Measurements from ENCODE around the gene TMEM53.

Gene TMEM53

DNA sequence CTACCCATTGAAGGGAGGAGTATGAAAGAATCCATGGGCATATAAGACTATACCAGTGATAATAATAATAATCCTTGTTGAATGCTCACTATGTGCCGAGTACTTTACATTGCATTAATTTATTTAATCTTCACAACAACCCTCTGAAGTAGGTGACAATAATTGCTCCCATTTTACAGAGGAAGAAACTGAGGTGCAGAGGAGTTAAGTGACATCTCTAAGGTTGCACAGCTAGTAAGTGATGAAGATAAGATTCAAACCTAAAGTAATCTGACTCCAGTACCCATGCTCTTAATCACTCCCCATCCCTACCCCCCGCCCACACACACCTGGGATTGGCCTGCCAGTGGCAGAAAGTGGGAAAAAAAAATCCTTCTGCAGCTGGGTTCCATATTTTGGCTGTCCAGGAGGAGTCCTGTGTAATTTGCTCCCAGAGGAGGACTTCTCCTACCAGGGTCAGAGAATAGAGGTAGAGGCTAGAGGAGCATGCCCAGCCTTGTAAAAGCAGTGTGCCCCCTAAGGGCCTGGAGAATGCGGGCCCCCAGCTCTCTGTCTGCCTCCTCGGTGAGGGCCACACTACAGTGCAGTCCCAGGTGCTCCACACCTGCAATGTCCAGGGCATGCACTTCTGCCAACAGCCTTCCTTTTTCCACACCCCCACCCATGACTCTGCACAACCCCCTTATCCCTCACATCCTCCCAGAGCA is 57.8 kb downstream of the TMEM53 start:
- Histone ChIP-seq H3K36me3 (ENCODE audit: control insufficient read depth in 2 of 2, insufficient read depth in 2 of 2, low read length in 2 of 2) (no peaks in the 10 kb centered on the region), H3K4me3 (ENCODE audit: low read length in 2 of 2) (no peak overlapping the region), H3K9me3 (ENCODE audit: control insufficient read depth in 2 of 2, low read length in 2 of 2) (no peaks in the 10 kb centered on the region), H3K27me3 (ENCODE audit: control insufficient read depth in 2 of 2, insufficient read depth in 2 of 2, low read length in 2 of 2) (peaks cover 9 to 18% of the 10 kb centered on the region in 2 donors), H3K27ac (ENCODE audit: low read depth in 2 of 2, low read length in 2 of 2) (no peak overlapping the region), H3K9ac (ENCODE audit: low read depth in 1 of 2, low read length in 2 of 2) (no peak overlapping the region), H3K4me1 (ENCODE audit: control insufficient read depth in 2 of 2, insufficient read depth in 2 of 2, low read length in 2 of 2) (peaks cover 3 to 5% of the 10 kb centered on the region in 2 donors)

DNA sequence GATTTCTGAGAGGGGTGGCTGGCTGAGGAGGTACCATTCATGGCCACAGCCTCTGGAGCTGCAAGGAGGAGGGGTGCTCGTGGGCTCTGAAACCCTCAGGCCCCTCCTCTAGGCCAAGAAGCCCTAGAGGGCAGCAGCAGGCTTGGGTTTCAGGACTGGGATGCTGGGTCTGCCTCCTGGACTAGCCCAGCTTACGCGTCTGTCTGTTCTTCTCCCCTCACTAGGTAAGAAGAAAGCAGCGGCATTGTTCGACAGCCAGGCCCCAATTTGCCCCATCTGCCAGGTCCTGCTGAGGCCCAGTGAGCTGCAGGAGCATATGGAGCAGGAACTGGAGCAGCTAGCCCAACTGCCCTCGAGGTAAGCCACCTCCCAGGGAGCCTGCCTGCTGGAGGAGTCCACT is 60.3 kb downstream of the TMEM53 start:
- H3K27ac ChIP-seq (ENCODE audit: low read depth in 2 of 2, low read length in 2 of 2), result no peak overlapping the region
- no peak overlapping the region for H3K9ac ChIP-seq (ENCODE audit: low read depth in 1 of 2, low read length in 2 of 2)
- peaks cover 9 to 18% of the 10 kb centered on the region in 2 donors for H3K27me3 ChIP-seq (ENCODE audit: control insufficient read depth in 2 of 2, insufficient read depth in 2 of 2, low read length in 2 of 2)
- H3K4me3 ChIP-seq (ENCODE audit: low read length in 2 of 2), result no peak overlapping the region
- H3K9me3 ChIP-seq (ENCODE audit: control insufficient read depth in 2 of 2, low read length in 2 of 2), result no peaks in the 10 kb centered on the region
- H3K36me3 ChIP-seq (ENCODE audit: control insufficient read depth in 2 of 2, insufficient read depth in 2 of 2, low read length in 2 of 2), result no peaks in the 10 kb centered on the region
- H3K4me1 ChIP-seq (ENCODE audit: control insufficient read depth in 2 of 2, insufficient read depth in 2 of 2, low read length in 2 of 2), result peaks cover 0 to 5% of the 10 kb centered on the region in 2 donors

GRCh38 chr1:44611866-44612265 is 62.4 kb downstream of the TMEM53 start:
- H3K27me3 ChIP-seq (ENCODE audit: control insufficient read depth in 2 of 2, insufficient read depth in 2 of 2, low read length in 2 of 2), result peaks cover 5 to 6% of the 10 kb centered on the region in 2 donors
- H3K36me3 ChIP-seq (ENCODE audit: control insufficient read depth in 2 of 2, insufficient read depth in 2 of 2, low read length in 2 of 2), result no peaks in the 10 kb centered on the region
- H3K4me3 ChIP-seq (ENCODE audit: low read length in 2 of 2), result no peak overlapping the region
- peaks cover 0 to 1% of the 10 kb centered on the region in 2 donors for H3K4me1 ChIP-seq (ENCODE audit: control insufficient read depth in 2 of 2, insufficient read depth in 2 of 2, low read length in 2 of 2)
- H3K9me3 ChIP-seq (ENCODE audit: control insufficient read depth in 2 of 2, low read length in 2 of 2), result no peaks in the 10 kb centered on the region
- no peak overlapping the region for H3K9ac ChIP-seq (ENCODE audit: low read depth in 1 of 2, low read length in 2 of 2)
- no peak overlapping the region for H3K27ac ChIP-seq (ENCODE audit: low read depth in 2 of 2, low read length in 2 of 2)

DNA sequence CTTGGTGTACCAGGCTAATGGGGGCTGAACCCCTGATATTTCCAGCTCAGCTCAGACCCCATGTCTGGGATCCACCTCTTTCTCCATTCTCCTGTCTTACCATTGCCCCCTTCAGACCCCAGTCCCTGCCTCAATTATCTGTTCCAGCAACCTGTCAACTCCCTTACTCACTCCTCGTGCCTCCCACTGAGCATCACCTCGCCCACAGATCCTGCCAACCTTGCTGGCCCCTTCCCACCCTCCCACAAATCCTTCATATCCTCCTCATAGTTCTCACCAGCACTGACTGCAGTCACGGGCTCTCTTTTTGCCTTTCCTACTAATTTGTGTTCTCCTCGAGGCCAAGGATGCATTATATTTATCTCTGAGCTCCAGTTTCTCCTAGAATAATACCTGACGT is 62.9 kb downstream of the TMEM53 start:
- no peaks in the 10 kb centered on the region for H3K4me1 ChIP-seq (ENCODE audit: control insufficient read depth in 2 of 2, insufficient read depth in 2 of 2, low read length in 2 of 2)
- H3K36me3 ChIP-seq (ENCODE audit: control insufficient read depth in 2 of 2, insufficient read depth in 2 of 2, low read length in 2 of 2), result no peaks in the 10 kb centered on the region
- no peaks in the 10 kb centered on the region for H3K9me3 ChIP-seq (ENCODE audit: control insufficient read depth in 2 of 2, low read length in 2 of 2)
- H3K9ac ChIP-seq (ENCODE audit: low read depth in 1 of 2, low read length in 2 of 2), result no peak overlapping the region
- peaks cover under 1 to 2% of the 10 kb centered on the region in 2 donors for H3K27me3 ChIP-seq (ENCODE audit: control insufficient read depth in 2 of 2, insufficient read depth in 2 of 2, low read length in 2 of 2)
- H3K4me3 ChIP-seq (ENCODE audit: low read length in 2 of 2), result no peak overlapping the region
- H3K27ac ChIP-seq (ENCODE audit: low read depth in 2 of 2, low read length in 2 of 2), result no peak overlapping the region

DNA sequence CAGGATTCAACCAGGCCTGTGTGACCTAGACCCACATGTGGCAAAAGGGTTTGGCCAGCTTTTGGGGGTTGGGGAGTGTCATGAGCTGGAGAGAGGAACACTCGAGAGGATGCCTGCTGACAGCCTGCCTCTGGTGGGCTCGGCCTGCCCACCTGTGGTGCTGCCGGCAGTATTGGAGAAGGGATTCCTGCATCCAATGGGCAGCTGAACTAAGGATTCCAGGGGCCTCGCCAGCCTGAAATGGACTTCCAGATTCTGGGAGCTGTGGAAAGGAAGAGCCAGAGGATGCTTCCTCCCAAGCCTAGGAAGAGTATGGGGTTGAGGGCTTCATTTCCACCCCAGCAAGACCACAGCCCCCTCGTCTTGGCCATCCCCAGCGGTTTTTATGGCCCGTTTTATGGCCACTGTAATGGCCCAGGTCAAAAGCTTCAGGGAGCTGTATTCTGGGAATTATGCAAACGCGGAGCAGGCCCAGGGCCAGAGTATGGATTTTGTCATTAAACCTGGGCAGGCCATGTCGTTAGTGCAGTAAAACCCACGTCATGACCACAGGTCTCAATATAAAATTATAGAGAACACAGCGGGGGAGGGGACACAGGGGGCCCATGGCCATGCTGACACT is 63.6 kb downstream of the TMEM53 start:
- Histone ChIP-seq H3K27ac (ENCODE audit: low read depth in 2 of 2, low read length in 2 of 2) (no peak overlapping the region), H3K27me3 (ENCODE audit: control insufficient read depth in 2 of 2, insufficient read depth in 2 of 2, low read length in 2 of 2) (no peaks in the 10 kb centered on the region), H3K4me3 (ENCODE audit: low read length in 2 of 2) (no peak overlapping the region), H3K9ac (ENCODE audit: low read depth in 1 of 2, low read length in 2 of 2) (no peak overlapping the region), H3K36me3 (ENCODE audit: control insufficient read depth in 2 of 2, insufficient read depth in 2 of 2, low read length in 2 of 2) (no peaks in the 10 kb centered on the region), H3K4me1 (ENCODE audit: control insufficient read depth in 2 of 2, insufficient read depth in 2 of 2, low read length in 2 of 2) (no peaks in the 10 kb centered on the region), H3K9me3 (ENCODE audit: control insufficient read depth in 2 of 2, low read length in 2 of 2) (no peaks in the 10 kb centered on the region)

- Histone ChIP-seq H3K36me3 (ENCODE audit: control insufficient read depth in 2 of 2, insufficient read depth in 2 of 2, low read length in 2 of 2) (no peaks in the 10 kb centered on the region), H3K4me3 (ENCODE audit: low read length in 2 of 2) (no peak overlapping the region), H3K9ac (ENCODE audit: low read depth in 1 of 2, low read length in 2 of 2) (no peak overlapping the region), H3K9me3 (ENCODE audit: control insufficient read depth in 2 of 2, low read length in 2 of 2) (no peaks in the 10 kb centered on the region), H3K27ac (ENCODE audit: low read depth in 2 of 2, low read length in 2 of 2) (no peak overlapping the region), H3K27me3 (ENCODE audit: control insufficient read depth in 2 of 2, insufficient read depth in 2 of 2, low read length in 2 of 2) (no peaks in the 10 kb centered on the region), H3K4me1 (ENCODE audit: control insufficient read depth in 2 of 2, insufficient read depth in 2 of 2, low read length in 2 of 2) (no peaks in the 10 kb centered on the region)
Observed at GRCh38 chr1:44609768-44610526, 64.3 kb downstream of the TMEM53 start.

- no peak overlapping the region for H3K4me3 ChIP-seq (ENCODE audit: low read length in 2 of 2)
- no peaks in the 10 kb centered on the region for H3K36me3 ChIP-seq (ENCODE audit: control insufficient read depth in 2 of 2, insufficient read depth in 2 of 2, low read length in 2 of 2)
- no peak overlapping the region for H3K27ac ChIP-seq (ENCODE audit: low read depth in 2 of 2, low read length in 2 of 2)
- H3K9me3 ChIP-seq (ENCODE audit: control insufficient read depth in 2 of 2, low read length in 2 of 2), result no peaks in the 10 kb centered on the region
- H3K27me3 ChIP-seq (ENCODE audit: control insufficient read depth in 2 of 2, insufficient read depth in 2 of 2, low read length in 2 of 2), result no peaks in the 10 kb centered on the region
- no peaks in the 10 kb centered on the region for H3K4me1 ChIP-seq (ENCODE audit: control insufficient read depth in 2 of 2, insufficient read depth in 2 of 2, low read length in 2 of 2)
- no peak overlapping the region for H3K9ac ChIP-seq (ENCODE audit: low read depth in 1 of 2, low read length in 2 of 2)
Observed at GRCh38 chr1:44609412-44609767, 64.9 kb downstream of the TMEM53 start.

GRCh38 chr1:44608141-44608540 is 66.1 kb downstream of the TMEM53 start:
- H3K36me3 ChIP-seq (ENCODE audit: control insufficient read depth in 2 of 2, insufficient read depth in 2 of 2, low read length in 2 of 2), result no peaks in the 10 kb centered on the region
- no peak overlapping the region for H3K27ac ChIP-seq (ENCODE audit: low read depth in 2 of 2, low read length in 2 of 2)
- H3K4me3 ChIP-seq (ENCODE audit: low read length in 2 of 2), result no peak overlapping the region
- no peaks in the 10 kb centered on the region for H3K9me3 ChIP-seq (ENCODE audit: control insufficient read depth in 2 of 2, low read length in 2 of 2)
- peaks cover 2 to 7% of the 10 kb centered on the region in 2 donors for H3K27me3 ChIP-seq (ENCODE audit: control insufficient read depth in 2 of 2, insufficient read depth in 2 of 2, low read length in 2 of 2)
- H3K4me1 ChIP-seq (ENCODE audit: control insufficient read depth in 2 of 2, insufficient read depth in 2 of 2, low read length in 2 of 2), result peaks cover 0 to 4% of the 10 kb centered on the region in 2 donors
- no peak overlapping the region for H3K9ac ChIP-seq (ENCODE audit: low read depth in 1 of 2, low read length in 2 of 2)

- H3K27me3 ChIP-seq (ENCODE audit: control insufficient read depth in 2 of 2, insufficient read depth in 2 of 2, low read length in 2 of 2), result peaks cover 9 to 20% of the 10 kb centered on the region in 2 donors
- no peak overlapping the region for H3K9ac ChIP-seq (ENCODE audit: low read depth in 1 of 2, low read length in 2 of 2)
- no peak overlapping the region for H3K27ac ChIP-seq (ENCODE audit: low read depth in 2 of 2, low read length in 2 of 2)
- H3K36me3 ChIP-seq (ENCODE audit: control insufficient read depth in 2 of 2, insufficient read depth in 2 of 2, low read length in 2 of 2), result no peaks in the 10 kb centered on the region
- no peak overlapping the region for H3K4me3 ChIP-seq (ENCODE audit: low read length in 2 of 2)
- H3K4me1 ChIP-seq (ENCODE audit: control insufficient read depth in 2 of 2, insufficient read depth in 2 of 2, low read length in 2 of 2), result peaks cover 0 to 4% of the 10 kb centered on the region in 2 donors
- no peaks in the 10 kb centered on the region for H3K9me3 ChIP-seq (ENCODE audit: control insufficient read depth in 2 of 2, low read length in 2 of 2)
Observed at GRCh38 chr1:44606701-44607281, 67.5 kb downstream of the TMEM53 start.
